GM19372 (cell line): ENCODE results near the gene PSORS1C1.

Source experiments
- ATAC-seq: cut with Tn5 transposase; IDR thresholded peaks from one replicate; pipeline ENCODE4 v1.9.1; 2021; ENCODE audit warnings: mild to moderate bottlenecking, low read depth, moderate library complexity; ENCODE audit not compliant: unreplicated experiment

The PSORS1C1 gene

GRCh38 chr6:31094389-31094881 lies 20.2 kb upstream of the PSORS1C1 start:
- ATAC-seq: no peak

GRCh38 chr6:31096215-31096614 lies 18.4 kb upstream of the PSORS1C1 start:
- ATAC-seq: no peak

GRCh38 chr6:31096656-31097055 lies 17.9 kb upstream of the PSORS1C1 start:
- ATAC-seq: no peak

- ATAC-seq: no peak
Measured at GRCh38 chr6:31098449-31098938, 16.1 kb upstream of the PSORS1C1 start.

- no peak for ATAC-seq
Measured at GRCh38 chr6:31103136-31103535, 11.5 kb upstream of the PSORS1C1 start.

- no peak for ATAC-seq
Measured at GRCh38 chr6:31107052-31107451, 7.5 kb upstream of the PSORS1C1 start.

GRCh38 chr6:31110825-31111582 lies 3.6 kb upstream of the PSORS1C1 start:
- no peak for ATAC-seq

GRCh38 chr6:31111712-31112111 lies 2.9 kb upstream of the PSORS1C1 start:
- ATAC-seq: no peak

GRCh38 chr6:31112478-31112877 lies 2.1 kb upstream of the PSORS1C1 start, which contains the start of gene C6orf15:
Gene C6orf15 (minus strand): TSS chr6:31112575. CDS start chr6:31112555, 20 bp downstream.
- no peak for ATAC-seq

GRCh38 chr6:31113861-31114540 lies 599 bp upstream of the PSORS1C1 start:
- ATAC-seq: no peak

GRCh38 chr6:31114970-31115849 lies 610 bp downstream of the PSORS1C1 start:
- ATAC-seq: no peak

GRCh38 chr6:31115941-31116560 lies 1.5 kb downstream of the PSORS1C1 start:
- ATAC-seq: no peak

- ATAC-seq: no peak
Measured at GRCh38 chr6:31116661-31117385, 2.2 kb downstream of the PSORS1C1 start.

GRCh38 chr6:31118178-31118577 lies 3.6 kb downstream of the PSORS1C1 start:
- ATAC-seq: no peak

- no peak for ATAC-seq
Measured at GRCh38 chr6:31120151-31120915, 5.7 kb downstream of the PSORS1C1 start, which contains the start of gene CDSN. Gene CDSN (minus strand): TSS chr6:31120446. CDS start chr6:31120419, 27 bp downstream.

GRCh38 chr6:31121131-31121790 lies 6.7 kb downstream of the PSORS1C1 start:
- ATAC-seq: no peak

- no peak for ATAC-seq
Measured at GRCh38 chr6:31122791-31123706, 8.4 kb downstream of the PSORS1C1 start.
